ENCODE results near the gene C16orf95. TPM values are rescaled to one million over a fixed set of nuclear protein-coding genes. Genes with fewer than 3 reads are reported as not detected.
"Not testable (repeated sequence)": the region's sequence is repeated elsewhere in the genome, so short reads cannot be mapped to it uniquely, and the experiment has no call there.

The C16orf95 gene
- total RNA-seq, result 1 to 10 TPM; 8.6 to 9.6 TPM

GRCh38 chr16:87316923-87317749, at the start of gene C16orf95:
Gene C16orf95 (minus strand): TSS chr16:87317392. CDS start chr16:87317242, 150 bp downstream.
- ChIA-PET CTCF (interaction anchor here (0.7 to 2.9 kb wide), 10 partner anchors 9 to 79 kb away, joined by 3 to 16 read pairs (median 5); partner anchors contain the start of gene FBXO31), POLR2A (interaction anchor here (0.6 to 5.1 kb wide), 18 partner anchors 9 to 449 kb away, joined by 3 to 70 read pairs (median 4); partner anchors contain the start of genes FBXO31, KLHDC4 and MAP1LC3B)
- peak; percentile 96 for DNase-seq
- Mint-ChIP-seq H3K27me3 (no peaks in the 10 kb centered on the region), H3K27ac (peak within 1 kb of the TSS; percentile 97), H3K36me3 (ENCODE audit: low read depth) (peaks cover 9% of the 10 kb centered on the region), H3K4me3 (peak within 1 kb of the TSS; percentile 99), H3K4me1 (peaks cover 27% of the 10 kb centered on the region), H3K9me3 (no peaks in the 10 kb centered on the region)

GRCh38 chr16:87366930-87367329, 49.7 kb upstream of the C16orf95 start:
- ChIA-PET CTCF (interaction anchor here (0.6 to 0.9 kb wide), 2 partner anchors 88 to 329 kb away, joined by 3 read pairs; no protein-coding TSS in a partner anchor), POLR2A (no interaction called here)
- peaks cover 8% of the 10 kb centered on the region for H3K36me3 Mint-ChIP-seq (ENCODE audit: low read depth)
- H3K9me3 Mint-ChIP-seq, result no peaks in the 10 kb centered on the region
- H3K4me1 Mint-ChIP-seq, result peaks cover 29% of the 10 kb centered on the region
- no peak for DNase-seq
- no peaks in the 10 kb centered on the region for H3K27me3 Mint-ChIP-seq
- H3K4me3 Mint-ChIP-seq, result no peak overlapping the region
- H3K27ac Mint-ChIP-seq, result no peak overlapping the region

- H3K9me3 Mint-ChIP-seq, result no peaks in the 10 kb centered on the region
- POLR2A ChIA-PET, result no interaction called here
- H3K36me3 Mint-ChIP-seq (ENCODE audit: low read depth), result peaks cover 8% of the 10 kb centered on the region
- CTCF ChIA-PET, result no interaction called here
- no peak overlapping the region for H3K27ac Mint-ChIP-seq
- DNase-seq, result no peak
- no peak overlapping the region for H3K4me3 Mint-ChIP-seq
- H3K4me1 Mint-ChIP-seq, result peaks cover 25% of the 10 kb centered on the region
- H3K27me3 Mint-ChIP-seq, result no peaks in the 10 kb centered on the region
Measured at GRCh38 chr16:87366288-87366687, 49.1 kb upstream of the C16orf95 start.

GRCh38 chr16:87365021-87365713, 48.0 kb upstream of the C16orf95 start:
- no peaks in the 10 kb centered on the region for H3K27me3 Mint-ChIP-seq
- H3K9me3 Mint-ChIP-seq, result no peaks in the 10 kb centered on the region
- CTCF ChIA-PET, result no interaction called here
- DNase-seq, result no peak
- H3K4me1 Mint-ChIP-seq, result peaks cover 28% of the 10 kb centered on the region
- POLR2A ChIA-PET, result no interaction called here
- peaks cover 8% of the 10 kb centered on the region for H3K36me3 Mint-ChIP-seq (ENCODE audit: low read depth)
- H3K4me3 Mint-ChIP-seq, result no peak overlapping the region
- no peak overlapping the region for H3K27ac Mint-ChIP-seq

- Mint-ChIP-seq H3K27me3 (no peaks in the 10 kb centered on the region), H3K4me1 (peaks cover 25% of the 10 kb centered on the region), H3K9me3 (no peaks in the 10 kb centered on the region), H3K36me3 (ENCODE audit: low read depth) (peaks cover 9% of the 10 kb centered on the region), H3K4me3 (peak overlapping the region; percentile 35), H3K27ac (peak overlapping the region; percentile 66)
- POLR2A ChIA-PET, result interaction anchor here (1.1 kb wide), 2 partner anchors 20 to 46 kb away, joined by 3 read pairs; partner anchors contain the start of gene FBXO31
- CTCF ChIA-PET, result no interaction called here
- DNase-seq, result no peak
Measured at GRCh38 chr16:87363771-87364455, 46.7 kb upstream of the C16orf95 start.

- Mint-ChIP-seq H3K36me3 (ENCODE audit: low read depth) (peaks cover 15% of the 10 kb centered on the region), H3K4me1 (peaks cover 23% of the 10 kb centered on the region)
- H3K9me3 Mint-ChIP-seq, H3K4me3 Mint-ChIP-seq, DNase-seq, H3K27me3 Mint-ChIP-seq, H3K27ac Mint-ChIP-seq, CTCF ChIA-PET: not testable (repeated sequence)
- POLR2A ChIA-PET, result interaction anchor here (1.1 kb wide), 2 partner anchors 21 to 45 kb away, joined by 3 read pairs; partner anchors contain the start of gene FBXO31
Measured at GRCh38 chr16:87362828-87363559, 45.8 kb upstream of the C16orf95 start.

- DNase-seq, result no peak
- peaks cover 15% of the 10 kb centered on the region for H3K36me3 Mint-ChIP-seq (ENCODE audit: low read depth)
- H3K27ac Mint-ChIP-seq, result no peak overlapping the region
- CTCF ChIA-PET, result no interaction called here
- H3K27me3 Mint-ChIP-seq, result no peaks in the 10 kb centered on the region
- peaks cover 23% of the 10 kb centered on the region for H3K4me1 Mint-ChIP-seq
- POLR2A ChIA-PET, result no interaction called here
- H3K9me3 Mint-ChIP-seq, result no peaks in the 10 kb centered on the region
- H3K4me3 Mint-ChIP-seq, result no peak overlapping the region
Measured at GRCh38 chr16:87361916-87362619, 44.9 kb upstream of the C16orf95 start.

GRCh38 chr16:87360862-87361610, 43.8 kb upstream of the C16orf95 start:
- Mint-ChIP-seq H3K36me3 (ENCODE audit: low read depth) (peaks cover 15% of the 10 kb centered on the region), H3K9me3 (no peaks in the 10 kb centered on the region), H3K4me1 (peaks cover 23% of the 10 kb centered on the region), H3K27me3 (no peaks in the 10 kb centered on the region), H3K4me3 (no peak overlapping the region), H3K27ac (no peak overlapping the region)
- DNase-seq, result no peak
- POLR2A ChIA-PET, result interaction anchor here (0.8 kb wide), 1 partner anchor 28 kb away, joined by 3 read pairs; no protein-coding TSS in a partner anchor
- CTCF ChIA-PET, result interaction anchor here (1.7 kb wide), 1 partner anchor 275 kb away, joined by 4 read pairs; no protein-coding TSS in a partner anchor

- POLR2A ChIA-PET, result no interaction called here
- H3K9me3 Mint-ChIP-seq, result no peaks in the 10 kb centered on the region
Measured at GRCh38 chr16:87359121-87359520, 41.9 kb upstream of the C16orf95 start.

GRCh38 chr16:87358696-87359095, 41.5 kb upstream of the C16orf95 start:
- Mint-ChIP-seq H3K27me3 (no peaks in the 10 kb centered on the region), H3K4me1 (peaks cover 9% of the 10 kb centered on the region), H3K36me3 (ENCODE audit: low read depth) (peaks cover 15% of the 10 kb centered on the region), H3K9me3 (no peaks in the 10 kb centered on the region), H3K4me3 (no peak overlapping the region), H3K27ac (no peak overlapping the region)
- ChIA-PET POLR2A (no interaction called here), CTCF (no interaction called here)
- no peak for DNase-seq

More at GRCh38 chr16:87359121-87359520, 41.9 kb upstream of the C16orf95 start:
- Mint-ChIP-seq H3K36me3 (ENCODE audit: low read depth) (peaks cover 15% of the 10 kb centered on the region), H3K27ac (no peak overlapping the region), H3K4me1 (peaks cover 11% of the 10 kb centered on the region), H3K4me3 (no peak overlapping the region), H3K27me3 (no peaks in the 10 kb centered on the region)
- CTCF ChIA-PET, result interaction anchor here (1.5 kb wide), 1 partner anchor 10 kb away, joined by 3 read pairs; no protein-coding TSS in a partner anchor
- DNase-seq, result no peak

GRCh38 chr16:87358250-87358649, 41.1 kb upstream of the C16orf95 start:
- POLR2A ChIA-PET, result no interaction called here
- CTCF ChIA-PET, result no interaction called here
- Mint-ChIP-seq H3K9me3 (no peaks in the 10 kb centered on the region), H3K27me3 (no peaks in the 10 kb centered on the region), H3K27ac (no peak overlapping the region), H3K4me1 (peaks cover 5% of the 10 kb centered on the region), H3K4me3 (no peak overlapping the region), H3K36me3 (ENCODE audit: low read depth) (peaks cover 11% of the 10 kb centered on the region)
- no peak for DNase-seq
